Measurements from ENCODE around the gene ARHGAP8.
"Not testable (repeated sequence)": the region's sequence is repeated elsewhere in the genome, so short reads cannot be mapped to it uniquely, and the experiment has no call there.

ARHGAP8 gene

GRCh38 chr22:44838316-44839016 is 86.1 kb downstream of the ARHGAP8 start:
- DNase-seq, result no peak

- no peak for DNase-seq
Measured at GRCh38 chr22:44839061-44839460, 86.7 kb downstream of the ARHGAP8 start.

GRCh38 chr22:44839721-44840120 is 87.3 kb downstream of the ARHGAP8 start:
- no peak for DNase-seq

- no peak for DNase-seq
Measured at GRCh38 chr22:44840611-44841322, 88.4 kb downstream of the ARHGAP8 start.

- no peak for DNase-seq
Measured at GRCh38 chr22:44842417-44842816, 90.0 kb downstream of the ARHGAP8 start.

- no peak for DNase-seq
Measured at GRCh38 chr22:44845191-44845590, 92.8 kb downstream of the ARHGAP8 start.

- DNase-seq, result no peak
Measured at GRCh38 chr22:44845796-44846720, 93.7 kb downstream of the ARHGAP8 start.

GRCh38 chr22:44846726-44847275 is 94.4 kb downstream of the ARHGAP8 start:
- DNase-seq, result no peak

GRCh38 chr22:44847380-44847779 is 95.0 kb downstream of the ARHGAP8 start:
- no peak for DNase-seq

GRCh38 chr22:44847892-44848291 is 95.5 kb downstream of the ARHGAP8 start:
- DNase-seq, result no peak

- DNase-seq, result no peak
Measured at GRCh38 chr22:44848296-44848741, 95.9 kb downstream of the ARHGAP8 start.

GRCh38 chr22:44848791-44849420 is 96.5 kb downstream of the ARHGAP8 start:
- no peak for DNase-seq

- no peak for DNase-seq
Measured at GRCh38 chr22:44850946-44851345, 98.6 kb downstream of the ARHGAP8 start.

- DNase-seq, result not testable (repeated sequence)
Measured at GRCh38 chr22:44854641-44855040, 102.3 kb downstream of the ARHGAP8 start.

- no peak for DNase-seq
Measured at GRCh38 chr22:44855855-44856254, 103.5 kb downstream of the ARHGAP8 start.

- DNase-seq, result not testable (repeated sequence)
Measured at GRCh38 chr22:44858819-44859218, 106.4 kb downstream of the ARHGAP8 start.

- no peak for DNase-seq
Measured at GRCh38 chr22:44859641-44860040, 107.3 kb downstream of the ARHGAP8 start.

- DNase-seq, result no peak
Measured at GRCh38 chr22:44860311-44860710, 107.9 kb downstream of the ARHGAP8 start.

- no peak for DNase-seq
Measured at GRCh38 chr22:44861245-44861644, 108.9 kb downstream of the ARHGAP8 start.

GRCh38 chr22:44862281-44862680 is 109.9 kb downstream of the ARHGAP8 start:
- DNase-seq, result no peak

- no peak for DNase-seq
Measured at GRCh38 chr22:44862981-44863860, 110.8 kb downstream of the ARHGAP8 start.

Data from NCI-H2081 treated with DMSO at 0.1 percent for 48 hours (cell line).